NCI-H2171 (cell line): ENCODE data around the gene SLC27A6.
"Not testable (repeated sequence)": the region's sequence is repeated elsewhere in the genome, so short reads cannot be mapped to it uniquely, and the experiment has no call there.

Experiments used
- DNase-seq: peaks from one replicate; lab custom pipeline; 2025; lab: John Stamatoyannopoulos, UW

Gene SLC27A6

GRCh38 chr5:129002527-129002842 is 37.2 kb downstream of the SLC27A6 start:
- no peak for DNase-seq

GRCh38 chr5:129003232-129003631 is 37.9 kb downstream of the SLC27A6 start:
- no peak for DNase-seq

- no peak for DNase-seq
Observed at GRCh38 chr5:129014185-129014584, 48.9 kb downstream of the SLC27A6 start.

- DNase-seq = no peak
Observed at GRCh38 chr5:129018837-129019236, 53.5 kb downstream of the SLC27A6 start.

- no peak for DNase-seq
Observed at GRCh38 chr5:129019401-129019908, 54.2 kb downstream of the SLC27A6 start.

GRCh38 chr5:129020683-129021082 is 55.4 kb downstream of the SLC27A6 start:
- DNase-seq = no peak

GRCh38 chr5:129021744-129022143 is 56.5 kb downstream of the SLC27A6 start:
- DNase-seq = no peak

GRCh38 chr5:129022599-129022998 is 57.3 kb downstream of the SLC27A6 start:
- DNase-seq = no peak

GRCh38 chr5:129027260-129027659 is 62.0 kb downstream of the SLC27A6 start:
- DNase-seq = no peak

- no peak for DNase-seq
Observed at GRCh38 chr5:129031886-129032683, 66.8 kb downstream of the SLC27A6 start.

- not testable (repeated sequence) for DNase-seq
Observed at GRCh38 chr5:129036257-129036656, 71.0 kb downstream of the SLC27A6 start.

GRCh38 chr5:129041196-129041881 is 76.1 kb downstream of the SLC27A6 start:
- no peak for DNase-seq

- DNase-seq = no peak
Observed at GRCh38 chr5:129042306-129042705, 77.0 kb downstream of the SLC27A6 start.

- DNase-seq = no peak
Observed at GRCh38 chr5:129043894-129044293, 78.6 kb downstream of the SLC27A6 start.

GRCh38 chr5:129046151-129046550 is 80.9 kb downstream of the SLC27A6 start:
- no peak for DNase-seq

GRCh38 chr5:129048509-129048908 is 83.2 kb downstream of the SLC27A6 start:
- DNase-seq = no peak

- no peak for DNase-seq
Observed at GRCh38 chr5:129049126-129049799, 84.0 kb downstream of the SLC27A6 start.

GRCh38 chr5:129051283-129051682 is 86.0 kb downstream of the SLC27A6 start:
- DNase-seq = no peak

- no peak for DNase-seq
Observed at GRCh38 chr5:129053438-129053837, 88.2 kb downstream of the SLC27A6 start.

- DNase-seq = no peak
Observed at GRCh38 chr5:129057329-129057728, 92.0 kb downstream of the SLC27A6 start.

- DNase-seq = no peak
Observed at GRCh38 chr5:129061849-129062248, 96.6 kb downstream of the SLC27A6 start.

GRCh38 chr5:129063483-129064113 is 98.3 kb downstream of the SLC27A6 start:
- DNase-seq = no peak
